HG03460 (cell line): Measurements from ENCODE around the gene TOP3B.
"Not testable (repeated sequence)": the region's sequence is repeated elsewhere in the genome, so short reads cannot be mapped to it uniquely, and the experiment has no call there.

ENCODE experiments used
- ATAC-seq: cut with Tn5 transposase; IDR thresholded peaks from one replicate; pipeline ENCODE4 v1.9.1; 2021; ENCODE audit not compliant: unreplicated experiment

The TOP3B gene

GRCh38 chr22:21945453-21946261 lies 36.9 kb downstream of the TOP3B start:
- no peak for ATAC-seq

GRCh38 chr22:21944871-21945270 lies 37.7 kb downstream of the TOP3B start:
- no peak for ATAC-seq

DNA sequence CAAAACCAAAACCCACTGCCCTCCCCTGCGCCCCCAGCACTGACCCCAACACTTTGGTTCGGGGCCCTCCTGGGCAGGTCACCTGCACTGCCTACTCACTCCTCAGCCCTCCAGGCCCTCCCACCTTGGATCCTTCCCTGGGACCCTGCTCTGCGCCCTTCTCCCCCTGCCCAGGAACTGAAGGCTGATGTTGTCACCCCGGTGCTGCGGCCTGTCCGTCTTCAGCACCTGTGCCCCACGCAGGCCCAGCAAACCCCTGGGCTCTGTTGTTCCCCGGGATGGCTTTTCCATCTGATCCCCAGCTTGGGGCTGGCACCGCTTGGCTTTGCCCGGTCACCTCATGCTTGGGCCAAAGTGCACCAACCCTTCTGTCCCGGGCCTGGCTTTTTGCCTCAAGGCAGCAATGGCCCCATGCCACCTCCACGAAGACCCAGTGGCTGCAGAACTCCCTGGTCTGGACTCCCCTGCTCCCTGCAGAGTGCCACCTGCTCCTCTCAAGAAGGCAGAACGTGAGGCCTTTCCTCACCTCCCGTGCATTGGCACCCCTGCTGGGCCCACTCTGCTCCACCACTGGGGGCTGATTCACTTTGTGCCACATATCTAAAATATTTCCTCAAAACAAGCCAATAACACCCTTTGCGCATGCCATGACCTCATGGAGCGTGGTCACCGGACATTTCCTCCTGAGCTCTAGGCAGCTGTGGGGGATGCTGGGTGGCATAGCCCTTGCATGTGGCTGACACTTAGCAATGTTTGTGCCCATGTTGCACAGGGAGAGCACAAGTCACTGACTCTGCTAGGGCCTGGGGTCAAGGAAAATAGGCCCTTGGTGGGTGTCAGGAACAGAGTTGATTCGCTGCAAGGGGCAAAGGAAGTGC lies 38.8 kb downstream of the TOP3B start:
- ATAC-seq, result no peak

- no peak for ATAC-seq
These were observed 39.9 kb downstream of the TOP3B start for GRCh38 chr22:21942407-21943343.

DNA sequence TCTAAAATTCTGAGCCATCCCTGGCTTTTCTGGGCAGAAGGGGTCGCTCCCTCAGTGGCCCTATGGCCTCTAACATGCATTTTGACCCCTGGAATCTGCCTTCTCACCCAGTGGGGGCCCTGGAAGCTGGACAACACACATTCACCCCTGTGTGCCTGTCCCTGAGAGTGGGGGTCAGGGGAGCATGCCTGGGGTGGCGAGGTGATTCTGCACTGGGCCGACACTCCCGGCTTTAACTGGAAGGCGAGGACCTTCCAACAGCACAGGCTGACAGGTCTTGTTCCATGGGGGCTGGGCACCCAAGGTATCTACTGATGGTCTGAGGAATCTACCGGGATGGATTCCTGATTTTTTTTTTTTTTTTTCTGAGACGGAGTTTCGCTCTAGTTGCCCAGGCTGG lies 40.7 kb downstream of the TOP3B start:
- no peak for ATAC-seq

GRCh38 chr22:21940521-21940920 lies 42.1 kb downstream of the TOP3B start:
- ATAC-seq, result no peak

DNA sequence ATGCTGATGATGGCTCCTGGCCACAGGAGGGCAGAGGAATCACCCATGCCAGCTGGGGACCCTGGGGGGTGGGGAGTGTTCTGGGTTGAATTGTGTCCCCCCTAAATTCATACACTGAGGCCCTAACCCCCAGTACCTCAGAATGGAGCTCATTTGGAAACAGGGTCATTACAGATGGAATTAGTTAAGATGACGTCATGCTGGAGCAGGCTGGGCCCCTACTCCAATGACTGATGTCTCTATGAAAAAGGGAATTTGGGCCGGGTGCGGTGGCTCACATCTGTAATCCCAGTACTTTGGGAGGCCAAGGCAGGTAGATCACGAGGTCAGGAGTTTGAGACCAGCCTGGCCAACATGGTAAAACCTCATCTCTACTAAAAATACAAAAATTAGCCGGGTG lies 42.7 kb downstream of the TOP3B start:
- ATAC-seq, result not testable (repeated sequence)

- no peak for ATAC-seq
These were observed 43.1 kb downstream of the TOP3B start for GRCh38 chr22:21939461-21939913.

- no peak for ATAC-seq
These were observed 43.7 kb downstream of the TOP3B start for GRCh38 chr22:21938906-21939305.

DNA sequence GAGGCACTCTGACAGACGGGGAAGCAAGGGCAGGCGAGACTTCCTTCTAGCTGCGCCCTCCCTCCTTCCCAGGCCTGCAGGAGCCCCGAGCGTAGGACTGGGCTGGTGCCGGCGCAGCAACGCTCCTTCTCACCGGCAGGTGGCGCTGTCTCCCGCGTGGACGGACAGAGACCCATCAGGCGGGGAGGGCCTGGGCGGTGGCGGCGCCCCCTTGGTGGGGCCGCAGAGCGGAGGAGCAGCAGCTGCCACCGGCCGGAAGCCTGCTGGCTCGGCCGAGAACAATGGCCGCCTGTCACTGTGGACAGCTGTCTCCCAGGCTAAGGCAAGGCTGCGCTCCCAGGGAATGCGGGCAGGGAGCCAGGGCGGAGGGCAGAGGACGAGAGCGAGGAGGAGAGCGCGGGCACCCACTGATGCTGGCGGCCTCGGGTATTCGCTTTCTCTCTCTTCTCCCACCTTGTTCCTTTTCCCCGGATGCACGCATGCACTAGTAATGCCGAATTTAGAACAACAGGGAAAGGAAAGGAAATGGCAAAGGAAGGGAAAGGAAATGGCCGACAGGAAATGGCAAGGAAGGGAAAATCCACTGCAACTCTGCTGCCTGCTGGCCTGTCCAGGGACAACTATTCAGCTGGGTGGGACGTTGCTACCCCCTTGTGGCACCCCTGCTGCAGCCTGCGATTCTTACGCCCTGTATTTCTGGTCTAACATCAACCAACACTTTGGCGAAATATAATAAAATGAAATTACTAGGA lies 44.3 kb downstream of the TOP3B start:
- ATAC-seq, result peak; percentile 83

GRCh38 chr22:21937821-21938070 lies 44.8 kb downstream of the TOP3B start:
- no peak for ATAC-seq

GRCh38 chr22:21937041-21937820 lies 45.4 kb downstream of the TOP3B start:
- ATAC-seq, result peak; percentile 8

DNA sequence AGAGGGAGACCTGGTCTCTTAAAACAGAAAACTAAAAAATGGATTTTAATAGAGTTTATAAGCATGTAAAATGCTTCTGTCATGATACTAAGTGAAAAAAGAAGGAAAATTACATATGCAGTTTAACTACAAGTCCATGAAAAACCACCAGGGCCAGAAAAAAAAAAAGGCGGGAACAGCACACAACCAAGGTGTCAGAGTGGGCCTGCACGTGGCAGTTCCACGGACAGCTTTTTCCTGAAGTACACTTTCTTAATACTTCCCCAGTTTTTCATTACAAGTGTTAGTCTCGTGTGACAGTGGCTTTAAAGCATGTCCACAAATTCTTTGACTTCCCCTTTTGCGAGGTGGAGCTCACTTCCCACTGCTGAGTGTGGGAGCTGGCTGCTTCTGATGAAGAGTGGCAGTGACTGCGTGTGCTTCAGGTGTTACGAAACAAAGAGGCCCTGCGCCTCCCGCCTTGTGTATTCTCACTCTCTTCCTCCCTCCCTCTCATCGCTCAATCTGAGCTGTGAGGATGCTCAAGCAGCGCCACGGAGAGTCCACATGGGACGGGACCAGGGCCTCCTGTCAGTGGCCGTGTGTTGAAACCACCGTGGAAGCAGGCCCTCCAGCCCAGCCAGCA lies 46.3 kb downstream of the TOP3B start:
- no peak for ATAC-seq

- no peak for ATAC-seq
These were observed 48.7 kb downstream of the TOP3B start for GRCh38 chr22:21933910-21934309.

- ATAC-seq, result no peak
These were observed 49.2 kb downstream of the TOP3B start for GRCh38 chr22:21933413-21933812.

- ATAC-seq, result no peak
These were observed 50.2 kb downstream of the TOP3B start for GRCh38 chr22:21932347-21932746.

DNA sequence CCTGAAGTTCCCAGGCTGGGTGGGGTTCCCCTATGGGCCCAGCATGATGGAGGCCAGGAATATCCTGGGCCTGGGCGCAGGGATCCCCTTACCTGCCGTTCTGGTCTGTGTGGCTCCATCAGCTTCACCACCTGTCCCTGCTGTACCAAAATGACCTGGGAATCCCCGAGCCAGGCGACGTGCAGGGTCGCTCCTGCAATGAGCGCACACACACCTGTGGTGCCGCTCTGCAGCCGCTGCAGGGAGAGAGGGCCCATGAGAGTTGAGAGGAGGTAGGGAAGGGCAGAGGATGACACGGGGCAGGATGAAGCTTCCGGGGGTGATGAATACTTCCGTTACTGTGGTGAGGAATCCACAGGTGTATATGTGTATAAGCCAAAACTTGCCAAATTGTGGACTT lies 51.5 kb downstream of the TOP3B start:
- ATAC-seq, result no peak

- ATAC-seq, result no peak
These were observed 53.3 kb downstream of the TOP3B start for GRCh38 chr22:21929253-21929652.

- ATAC-seq, result no peak
These were observed 54.5 kb downstream of the TOP3B start for GRCh38 chr22:21928048-21928447.
